Central memory CD8-positive, alpha-beta T cell (primary cell): Measurements from ENCODE around the gene LIX1L.

Experiments used
- ATAC-seq: fragments of 150-1000 bp; cut with Tn5 transposase; replicated peaks from 2 replicates; pipeline ENCODE4 v1.10.0; 2022; ENCODE audit warnings: mild to moderate bottlenecking, moderate FRiP score, moderate number of reproducible peaks; ENCODE audit not compliant: poor library complexity, severe bottlenecking; ENCODE audit errors: extremely low read depth
- DNase-seq, 2 donors: peaks; one replicate each; pipeline ENCODE4 v3.0.0; 2021; ENCODE audit warnings: low spot score in 2 of 2
- H3K27ac Mint-ChIP-seq: one replicate; pipeline ENCODE4 v1.8.0; 2022; ENCODE audit warnings: low read depth, mild to moderate bottlenecking, moderate library complexity, mixed read lengths
- H3K27me3 Mint-ChIP-seq: one replicate; pipeline ENCODE4 v1.8.0; 2022; ENCODE audit warnings: mixed read lengths
- H3K36me3 Mint-ChIP-seq: one replicate; pipeline ENCODE4 v1.8.0; 2022; ENCODE audit warnings: mild to moderate bottlenecking, moderate library complexity, mixed read lengths; ENCODE audit not compliant: insufficient read depth
- H3K4me1 Mint-ChIP-seq: one replicate; pipeline ENCODE4 v1.8.0; 2022; ENCODE audit warnings: mixed read lengths
- H3K4me3 Mint-ChIP-seq: one replicate; pipeline ENCODE4 v1.8.0; 2022; ENCODE audit warnings: mild to moderate bottlenecking, moderate library complexity, mixed read lengths
- H3K9me3 Mint-ChIP-seq: one replicate; pipeline ENCODE4 v1.8.0; 2022; ENCODE audit warnings: mixed read lengths

The LIX1L gene

DNA sequence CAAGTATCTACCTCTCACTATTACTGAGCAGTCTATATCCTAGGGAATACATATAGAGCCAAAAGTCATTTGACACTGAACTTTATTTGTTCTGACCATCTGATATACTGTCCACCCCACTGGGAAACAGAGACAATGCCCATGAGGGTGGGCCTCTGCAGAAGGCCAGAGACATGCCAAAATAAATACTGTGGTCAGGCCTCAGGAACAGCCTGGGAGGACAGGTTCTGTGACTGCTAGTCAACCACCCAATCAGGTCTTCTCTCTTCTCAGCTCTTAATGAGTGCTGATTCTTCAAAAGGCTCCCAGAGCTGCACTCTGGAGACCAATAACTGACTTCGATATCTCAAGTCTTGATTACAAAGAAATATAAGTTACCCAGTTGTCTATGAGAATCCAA, 66.7 kb downstream of the LIX1L start:
- H3K27ac Mint-ChIP-seq: no peak overlapping the region
- H3K9me3 Mint-ChIP-seq: no peaks in the 10 kb centered on the region

DNA sequence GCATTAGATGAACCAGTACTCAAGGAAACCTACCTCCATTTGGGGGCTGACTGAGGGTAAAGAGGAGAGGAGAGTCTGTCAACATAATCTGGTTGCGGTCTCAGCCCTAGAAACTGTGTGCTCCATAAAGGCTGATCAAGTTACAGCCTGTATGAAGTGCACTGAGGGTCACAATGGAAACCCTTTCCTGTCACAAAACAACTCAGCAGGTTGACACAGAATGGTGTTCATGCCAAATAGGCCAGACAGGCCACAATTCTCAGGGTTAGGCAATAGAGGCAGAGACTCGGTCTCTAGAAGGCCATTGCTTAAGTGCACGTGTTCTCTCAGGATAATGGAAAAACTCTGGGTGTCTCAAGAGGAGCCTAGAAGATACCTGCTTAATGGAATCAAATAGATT, 68.1 kb downstream of the LIX1L start:
- no peak overlapping the region for H3K27ac Mint-ChIP-seq
- no peaks in the 10 kb centered on the region for H3K9me3 Mint-ChIP-seq
- DNase-seq (no peak), ATAC-seq (no peak)
- no peak overlapping the region for H3K4me3 Mint-ChIP-seq
- peaks cover 4% of the 10 kb centered on the region for H3K36me3 Mint-ChIP-seq
- peaks cover 9% of the 10 kb centered on the region for H3K4me1 Mint-ChIP-seq
- peaks cover 8% of the 10 kb centered on the region for H3K27me3 Mint-ChIP-seq

More for the DNA sequence above, 66.7 kb downstream of the LIX1L start:
- H3K4me3 Mint-ChIP-seq: no peak overlapping the region
- H3K4me1 Mint-ChIP-seq: no peaks in the 10 kb centered on the region
- no peak for DNase-seq
- peaks cover 2% of the 10 kb centered on the region for H3K36me3 Mint-ChIP-seq
- no peaks in the 10 kb centered on the region for H3K27me3 Mint-ChIP-seq
- ATAC-seq: no peak

DNA sequence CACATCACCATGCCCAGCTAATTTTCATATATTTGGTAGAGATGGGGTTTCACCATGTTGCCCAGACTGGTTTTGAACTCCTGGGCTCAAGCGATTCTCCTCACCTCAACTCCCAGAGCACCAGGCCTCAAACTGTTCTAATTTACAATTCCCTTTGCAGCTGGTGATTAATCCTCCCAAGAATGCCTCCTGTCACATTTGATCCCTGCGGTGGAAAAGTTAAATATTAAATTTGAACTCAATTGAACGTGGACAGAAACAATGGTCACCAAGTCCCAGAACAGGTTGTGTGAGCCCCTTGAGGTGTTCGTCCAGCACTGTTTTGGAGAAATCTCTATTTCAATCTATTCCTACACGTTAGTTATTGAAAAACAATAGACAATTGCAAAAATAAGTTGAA, 70.2 kb downstream of the LIX1L start:
- Mint-ChIP-seq H3K27me3 (peaks cover 27% of the 10 kb centered on the region), H3K36me3 (peaks cover 4% of the 10 kb centered on the region), H3K4me3 (no peak overlapping the region), H3K27ac (no peak overlapping the region), H3K4me1 (peaks cover 12% of the 10 kb centered on the region), H3K9me3 (no peaks in the 10 kb centered on the region)
- no peak for DNase-seq
- no peak for ATAC-seq

DNA sequence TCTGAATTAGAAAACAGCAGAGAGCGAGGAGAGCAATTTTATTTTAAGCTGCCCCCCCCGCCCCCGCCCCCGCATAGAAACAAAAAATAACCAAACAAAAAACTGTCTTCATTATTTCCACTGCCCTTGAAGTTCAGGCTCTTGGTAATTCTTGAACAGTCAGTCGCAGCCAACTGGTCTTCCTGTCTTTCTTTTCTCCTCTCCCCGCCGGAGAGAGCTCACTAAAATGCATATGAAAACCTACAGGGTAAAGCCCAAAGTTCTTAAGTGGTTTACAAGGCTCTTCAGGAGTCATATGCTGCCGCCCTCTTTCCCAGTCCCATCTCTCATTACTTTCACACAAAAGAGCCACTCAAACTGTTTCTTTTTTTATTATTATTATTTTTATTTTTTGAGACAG, 71.0 kb downstream of the LIX1L start:
- Mint-ChIP-seq H3K27ac (no peak overlapping the region), H3K27me3 (peaks cover 31% of the 10 kb centered on the region), H3K4me3 (peak overlapping the region; percentile 69), H3K4me1 (peaks cover 12% of the 10 kb centered on the region), H3K9me3 (no peaks in the 10 kb centered on the region), H3K36me3 (peaks cover 4% of the 10 kb centered on the region)
- ATAC-seq: no peak
- DNase-seq: no peak

DNA sequence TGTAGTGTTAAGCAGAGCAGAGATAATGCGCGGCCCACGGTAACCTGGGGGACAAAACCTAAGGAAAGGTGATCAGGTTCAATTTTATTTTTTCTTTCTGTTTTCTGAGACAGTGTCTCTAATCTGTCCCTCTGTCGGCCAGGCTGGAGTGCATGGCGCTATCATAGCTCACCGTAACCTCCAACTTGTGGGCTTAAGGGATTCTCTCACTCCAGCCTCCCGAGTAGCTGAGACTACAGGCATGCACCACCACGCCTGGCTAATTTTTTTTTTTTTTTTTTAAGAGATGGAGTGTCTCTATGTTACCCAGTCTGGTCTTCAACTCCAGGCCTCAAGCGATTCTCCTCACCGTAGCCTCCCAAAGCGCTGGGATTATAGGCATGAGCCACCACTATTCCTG, 71.4 kb downstream of the LIX1L start:
- Mint-ChIP-seq H3K4me3 (peak overlapping the region; percentile 69), H3K27ac (no peak overlapping the region), H3K27me3 (peaks cover 31% of the 10 kb centered on the region), H3K36me3 (peaks cover 4% of the 10 kb centered on the region), H3K4me1 (peaks cover 12% of the 10 kb centered on the region), H3K9me3 (no peaks in the 10 kb centered on the region)
- ATAC-seq: no peak
- DNase-seq: no peak

DNA sequence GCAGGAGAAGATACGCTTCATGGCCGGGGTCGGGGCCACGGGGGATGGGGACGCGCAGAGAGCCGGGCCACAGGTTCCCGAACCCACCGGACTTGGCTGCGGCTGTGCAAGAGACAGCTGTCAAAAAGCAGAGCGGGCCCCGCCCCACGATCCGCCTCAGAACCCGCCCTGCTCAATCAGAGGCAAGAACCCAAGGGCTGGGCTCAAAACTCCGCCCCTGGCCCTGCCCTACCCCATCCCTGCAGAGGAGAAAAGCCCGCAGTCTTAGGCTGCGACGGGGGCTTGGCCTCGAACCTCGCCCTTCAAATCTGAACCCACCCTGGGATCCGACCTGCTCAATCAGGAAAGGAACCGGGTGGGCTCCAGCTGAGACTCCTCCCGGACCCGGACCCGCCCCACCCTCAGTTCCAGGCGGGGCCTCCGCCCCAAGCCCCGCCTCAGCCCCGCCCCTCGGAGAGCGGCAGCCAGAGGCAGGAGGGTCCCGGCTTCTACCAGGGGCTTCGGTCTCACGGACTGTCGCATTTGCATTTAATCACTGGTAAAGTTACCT, 72.0 kb downstream of the LIX1L start, which contains the start of gene ANKRD35:
Gene ANKRD35 (minus strand): TSS at position 129 of the 550 bp plus-strand sequence. CDS start 108 bp downstream, at position 21.
- H3K9me3 Mint-ChIP-seq: no peaks in the 10 kb centered on the region
- DNase-seq: peak; percentile 79 to 80
- ATAC-seq: peak; percentile 99
- peak within 1 kb of the TSS; percentile 69 for H3K4me3 Mint-ChIP-seq
- peaks cover 31% of the 10 kb centered on the region for H3K27me3 Mint-ChIP-seq
- H3K36me3 Mint-ChIP-seq: peaks cover 4% of the 10 kb centered on the region
- H3K27ac Mint-ChIP-seq: no peak within 1 kb of the TSS
- H3K4me1 Mint-ChIP-seq: peaks cover 12% of the 10 kb centered on the region

DNA sequence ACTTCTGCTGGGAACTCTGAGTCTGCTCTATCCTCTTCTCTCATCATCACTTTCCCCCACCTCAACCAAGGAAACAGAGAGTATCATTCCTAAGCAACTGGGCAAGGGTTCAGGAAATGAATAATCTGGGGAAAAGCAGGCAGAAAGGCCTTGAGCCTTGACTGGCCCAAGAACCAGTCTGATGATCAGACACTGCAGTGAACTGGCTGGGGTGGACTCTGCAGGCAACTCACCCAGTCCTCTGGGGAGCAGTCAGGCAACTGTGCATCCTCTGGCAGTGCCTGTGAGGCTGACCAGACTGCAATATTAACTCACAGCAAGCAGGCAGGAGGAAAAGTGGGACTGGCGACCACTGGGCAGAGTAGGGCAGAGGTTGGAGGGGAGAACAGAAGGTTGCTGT, 73.1 kb downstream of the LIX1L start:
- peak overlapping the region; percentile 69 for H3K4me3 Mint-ChIP-seq
- peaks cover 31% of the 10 kb centered on the region for H3K27me3 Mint-ChIP-seq
- DNase-seq (no peak), ATAC-seq (no peak)
- H3K9me3 Mint-ChIP-seq: no peaks in the 10 kb centered on the region
- no peak overlapping the region for H3K27ac Mint-ChIP-seq
- peaks cover 12% of the 10 kb centered on the region for H3K4me1 Mint-ChIP-seq
- peaks cover 4% of the 10 kb centered on the region for H3K36me3 Mint-ChIP-seq
